ENCODE results near the gene LY6G5C.

- TF ChIP-seq CTCF (IDR thresholded peaks at IDR 0.05 in 2 of 3, conservative IDR thresholded peaks at IDR 0.05 in 1 of 3; ENCODE audit: borderline replicate concordance in 1 of 3, insufficient read depth in 1 of 3, low read depth in 2 of 3, low read length in 2 of 3) (no peak), EZH2 (IDR thresholded peaks at IDR 0.05) (no peak), POLR2AphosphoS5 (IDR thresholded peaks at IDR 0.05; ENCODE audit: low read depth, low read length) (0 out of 2 replicates have a peak, but pooled peaks have one; percentile 20)
Observed at GRCh38 chr6:31629014-31629413, 51.9 kb downstream of the LY6G5C start.
